Fibroblast of skin of scalp (primary cell): Measurements from ENCODE around the gene PLLP. TPM values are rescaled to one million over a fixed set of nuclear protein-coding genes. Genes with fewer than 3 reads are reported as not detected.

Source experiments
- DNase-seq: peaks from one replicate; pipeline ENCODE4 v3.0.0-alpha.2; 2013
- polyA plus RNA-seq, 2 experiments: library from polyadenylated mRNA; unstranded; fragments of 120-200 nt; gene quantifications; one replicate each; pipeline ENCODE4 v1.2.1, GENCODE V29; 2013; ENCODE audit not compliant: insufficient read length in 2 of 2

Gene PLLP, protein sequence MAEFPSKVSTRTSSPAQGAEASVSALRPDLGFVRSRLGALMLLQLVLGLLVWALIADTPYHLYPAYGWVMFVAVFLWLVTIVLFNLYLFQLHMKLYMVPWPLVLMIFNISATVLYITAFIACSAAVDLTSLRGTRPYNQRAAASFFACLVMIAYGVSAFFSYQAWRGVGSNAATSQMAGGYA
- 3.8 TPM for polyA plus RNA-seq (2013, experiment 1 of 2; ENCODE audit: insufficient read length)
- polyA plus RNA-seq (2013, experiment 2 of 2; ENCODE audit: insufficient read length) = 0.41 TPM

DNA sequence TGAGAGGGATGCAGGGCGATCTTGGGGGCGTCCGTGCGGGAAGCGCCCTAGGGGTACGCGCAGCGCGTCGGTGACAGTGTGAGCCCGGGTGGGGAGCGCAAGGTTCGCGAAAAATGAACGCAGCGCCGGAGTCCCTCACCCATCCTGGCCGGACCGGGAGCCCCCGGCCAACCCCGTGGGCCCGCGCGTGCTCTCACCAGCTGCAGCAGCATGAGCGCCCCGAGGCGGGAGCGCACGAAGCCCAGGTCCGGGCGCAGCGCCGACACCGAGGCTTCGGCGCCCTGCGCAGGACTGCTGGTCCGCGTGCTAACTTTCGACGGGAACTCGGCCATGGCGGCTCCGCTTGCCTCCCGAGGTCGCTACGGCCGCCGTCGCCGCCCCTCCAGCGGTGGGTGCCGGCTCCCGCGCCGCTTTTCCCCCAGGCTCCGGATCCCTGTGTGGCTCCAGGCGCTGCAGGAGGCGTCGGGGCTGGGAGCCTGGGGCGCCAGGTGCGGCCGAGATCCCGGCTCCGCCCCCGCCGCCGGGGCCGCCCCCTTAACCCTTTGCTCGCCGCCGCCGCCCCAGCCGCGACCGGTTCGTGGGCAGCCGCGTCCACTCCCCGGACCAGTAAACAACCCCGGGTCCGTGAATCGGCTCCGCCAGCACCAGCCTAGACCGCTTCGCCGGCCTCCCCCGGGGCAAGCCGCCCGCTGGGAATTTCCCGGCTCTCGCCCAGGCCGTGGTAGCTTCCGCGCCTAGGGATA lies at the start of gene PLLP:
Gene PLLP, minus strand, starts transcription at position 464 of the 743 bp plus-strand sequence. Its CDS starts 132 bp downstream, at position 332.
- DNase-seq = no peak

DNA sequence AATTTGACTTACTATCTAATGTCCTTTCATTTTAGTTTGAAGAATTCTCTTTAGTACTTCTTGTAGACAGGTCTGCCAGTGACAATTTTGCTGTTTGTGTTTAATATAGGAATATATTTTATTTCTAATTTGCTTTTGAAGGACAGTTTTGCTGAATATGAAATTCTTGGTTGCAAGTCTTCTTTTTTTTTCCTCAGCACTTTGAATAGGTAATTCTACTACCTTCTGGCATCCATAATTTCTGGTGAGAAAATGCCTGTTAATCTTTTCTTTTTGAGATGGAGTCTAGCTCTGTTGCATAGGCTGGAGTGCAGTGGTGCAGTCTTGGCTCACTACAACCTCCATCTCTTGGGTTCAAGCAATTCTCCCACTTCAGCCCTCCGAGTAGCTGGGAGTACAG lies 48.9 kb upstream of the PLLP start:
- DNase-seq = no peak

DNA sequence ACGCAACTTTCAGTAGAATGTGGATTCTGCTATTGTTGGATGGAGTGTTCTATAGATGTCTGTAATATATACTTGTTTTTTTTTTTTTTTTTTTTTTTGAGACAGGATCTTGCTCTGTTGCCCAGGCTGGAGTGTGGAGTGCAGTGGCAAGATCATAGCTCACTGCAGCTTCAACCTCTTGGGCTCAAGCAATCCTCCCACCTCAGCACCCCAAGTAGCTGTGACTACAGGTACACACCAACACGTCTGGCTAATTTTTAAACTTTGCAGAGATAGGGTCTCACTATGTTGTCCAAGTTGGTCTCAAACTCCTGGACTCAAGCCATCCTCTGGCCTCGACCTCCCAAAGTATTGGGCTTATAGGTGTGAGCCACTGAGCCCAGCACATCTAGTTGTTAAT lies 46.9 kb upstream of the PLLP start:
- no peak for DNase-seq

DNA sequence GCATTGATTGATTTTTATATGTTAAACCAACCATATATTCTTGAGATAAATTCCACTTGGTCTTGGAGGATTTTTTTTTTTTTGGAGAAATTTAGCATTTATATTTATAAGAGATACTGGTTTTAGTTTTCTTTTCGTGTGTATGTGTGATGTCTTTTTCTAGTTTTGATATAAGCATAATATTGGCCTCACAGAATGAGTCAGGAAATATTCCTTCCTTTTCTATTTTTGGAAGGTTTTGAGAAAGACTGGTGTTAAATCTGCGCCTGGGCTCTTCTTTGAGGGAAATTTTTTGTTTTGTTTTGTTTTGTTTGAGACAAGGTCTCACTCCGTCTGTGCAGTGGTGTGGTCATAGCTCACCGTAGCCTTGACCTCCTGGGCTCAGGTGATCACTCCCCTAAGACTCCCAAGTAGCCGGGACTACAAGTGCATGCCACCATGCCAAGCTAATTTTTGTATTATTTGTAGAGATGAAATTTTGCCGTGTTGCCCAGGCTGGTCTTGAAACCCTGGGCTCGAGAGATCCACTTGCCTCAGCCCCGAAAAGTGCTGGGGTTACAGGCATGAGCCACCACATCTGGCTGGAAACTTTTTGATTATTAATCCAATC lies 45.4 kb upstream of the PLLP start:
- no peak for DNase-seq

DNA sequence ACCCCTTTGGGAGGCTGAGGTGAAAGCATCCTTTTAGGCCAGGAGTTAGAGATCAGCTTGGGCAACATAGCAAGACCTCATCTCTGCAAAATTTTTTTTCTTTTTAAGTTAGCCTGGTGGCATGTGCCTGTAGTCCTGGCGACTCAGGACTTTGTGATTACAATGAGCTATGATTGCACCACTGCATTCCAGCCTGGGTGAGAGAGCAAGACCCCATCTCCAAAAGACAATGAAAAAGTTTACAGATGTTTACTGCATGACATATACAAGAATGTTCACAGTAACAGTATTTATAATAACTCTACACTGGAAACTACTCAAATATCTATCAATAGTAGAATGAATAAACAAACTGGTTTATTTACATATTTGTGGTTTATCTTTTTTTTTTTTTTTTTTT lies 41.0 kb upstream of the PLLP start:
- peak; percentile 36 for DNase-seq

DNA sequence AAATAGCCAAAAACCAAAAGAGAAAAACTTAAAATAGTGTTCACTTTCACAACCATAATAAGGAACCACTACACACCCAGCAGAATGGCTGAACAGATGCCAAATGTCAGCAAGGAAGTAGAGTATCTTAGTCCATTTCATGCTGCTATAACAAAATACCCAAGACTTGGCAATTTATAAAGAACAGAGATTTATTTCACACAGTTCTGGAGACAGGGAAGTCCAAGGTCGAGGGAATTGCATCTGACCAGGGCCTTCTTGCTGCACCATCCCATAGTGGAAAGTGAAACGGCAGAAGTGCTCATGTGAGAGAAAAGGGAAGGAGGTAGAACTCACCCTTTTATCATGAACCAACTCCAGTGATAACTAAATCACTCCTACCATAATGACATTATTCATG lies 40.3 kb upstream of the PLLP start:
- DNase-seq = no peak

DNA sequence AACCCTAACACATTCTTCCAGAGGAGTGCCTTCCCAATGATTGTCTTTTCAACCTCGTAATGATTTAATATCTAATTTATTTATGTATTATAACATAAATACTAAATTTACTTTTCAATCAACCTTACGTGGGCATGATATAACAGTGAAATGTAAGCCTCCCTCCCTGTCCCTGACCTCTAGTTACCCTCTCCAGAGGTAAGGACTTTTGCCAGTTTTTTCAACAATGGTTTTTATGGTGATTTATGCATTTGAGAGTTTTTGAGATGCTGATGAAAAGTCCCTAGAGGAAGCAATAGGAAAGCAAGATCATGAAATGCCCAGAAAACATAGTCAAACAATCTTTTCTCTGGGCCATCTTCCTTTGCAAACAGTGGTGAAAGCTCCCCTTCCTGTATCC lies 35.2 kb upstream of the PLLP start:
- no peak for DNase-seq

DNA sequence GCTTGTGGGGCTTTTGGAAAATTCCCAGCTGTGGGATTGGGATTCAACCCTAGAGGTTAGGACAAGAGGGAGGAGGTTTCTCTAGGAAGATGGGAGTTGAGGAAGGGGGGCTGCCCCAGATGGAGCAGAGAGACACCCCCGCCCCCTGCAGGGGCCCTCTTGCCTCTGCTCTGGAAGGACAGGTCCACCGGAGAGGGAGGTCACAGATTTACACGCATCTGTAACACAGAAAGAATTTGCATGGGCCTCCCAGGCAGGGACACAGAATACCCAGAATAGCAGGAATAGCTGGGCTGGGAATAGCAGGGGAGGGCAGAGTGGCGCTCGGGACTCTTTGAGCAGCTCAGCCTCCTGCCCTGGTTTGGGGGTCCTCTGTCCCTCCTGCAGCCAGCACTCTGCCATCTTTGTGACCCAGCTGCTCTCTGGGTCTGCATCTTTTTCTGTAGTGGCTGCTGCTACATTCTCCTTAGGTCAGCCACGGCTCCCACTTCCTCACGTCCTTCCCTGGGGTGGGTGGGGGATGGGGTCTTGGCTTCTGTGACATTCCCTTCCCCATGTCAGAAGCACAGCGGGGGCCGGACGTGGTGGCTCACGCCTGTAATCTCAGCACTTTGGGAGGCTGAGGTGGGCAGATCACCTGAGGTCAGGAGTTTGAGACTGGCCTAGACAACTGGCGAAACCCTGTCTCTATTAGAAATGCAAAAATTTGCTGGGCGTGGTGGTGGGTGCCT lies 33.9 kb upstream of the PLLP start:
- peak; percentile 89 for DNase-seq

DNA sequence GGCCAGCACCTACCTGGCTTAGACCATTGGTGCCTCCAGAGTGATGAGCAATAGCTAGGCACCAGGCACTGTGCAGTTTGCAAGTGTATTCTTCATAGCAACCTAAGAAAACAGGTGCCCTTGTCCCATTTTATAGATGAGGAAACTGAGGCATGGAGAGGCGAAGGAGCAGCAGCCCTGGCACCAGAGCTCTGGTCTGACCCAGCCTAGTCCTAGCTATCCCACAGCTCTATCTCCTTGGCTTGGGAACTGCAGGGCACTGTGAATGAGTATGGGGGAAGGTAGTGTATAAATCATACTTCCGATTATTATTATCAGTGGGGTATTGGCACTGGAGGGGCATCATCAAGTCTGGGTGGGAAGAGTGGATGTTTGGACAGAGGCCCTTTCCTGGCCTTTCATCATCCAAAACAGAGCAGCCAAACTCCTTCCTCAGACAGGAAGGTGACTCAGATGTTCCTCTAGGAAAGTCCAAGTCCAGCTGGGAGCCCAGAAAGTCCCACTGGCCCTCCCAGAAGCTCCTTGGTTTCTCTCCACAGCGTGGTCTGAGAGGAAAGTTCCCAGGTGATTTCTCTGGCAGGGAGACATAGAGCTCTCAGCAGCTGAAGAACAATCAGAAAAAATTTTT lies 32.0 kb upstream of the PLLP start:
- DNase-seq = peak; percentile 95

DNA sequence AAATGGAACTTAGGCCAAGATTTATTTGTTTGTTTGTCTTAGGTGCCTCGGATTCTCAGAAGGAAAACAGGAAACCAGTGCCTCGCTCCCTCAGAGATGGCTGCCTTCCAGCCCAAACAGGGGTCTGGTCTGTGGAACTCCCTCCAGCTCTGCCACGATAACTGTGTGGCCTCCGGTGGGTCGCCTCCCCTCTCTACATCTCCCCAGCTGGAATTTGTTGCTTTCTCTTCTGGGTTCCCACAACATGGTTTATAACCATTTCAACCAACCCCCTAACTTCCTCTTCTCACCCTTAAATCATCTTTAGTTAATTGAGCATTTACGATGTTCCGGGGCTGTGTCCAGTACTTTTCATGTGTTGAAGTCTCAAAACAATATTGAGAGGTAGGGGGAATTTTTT lies 30.9 kb upstream of the PLLP start:
- no peak for DNase-seq

DNA sequence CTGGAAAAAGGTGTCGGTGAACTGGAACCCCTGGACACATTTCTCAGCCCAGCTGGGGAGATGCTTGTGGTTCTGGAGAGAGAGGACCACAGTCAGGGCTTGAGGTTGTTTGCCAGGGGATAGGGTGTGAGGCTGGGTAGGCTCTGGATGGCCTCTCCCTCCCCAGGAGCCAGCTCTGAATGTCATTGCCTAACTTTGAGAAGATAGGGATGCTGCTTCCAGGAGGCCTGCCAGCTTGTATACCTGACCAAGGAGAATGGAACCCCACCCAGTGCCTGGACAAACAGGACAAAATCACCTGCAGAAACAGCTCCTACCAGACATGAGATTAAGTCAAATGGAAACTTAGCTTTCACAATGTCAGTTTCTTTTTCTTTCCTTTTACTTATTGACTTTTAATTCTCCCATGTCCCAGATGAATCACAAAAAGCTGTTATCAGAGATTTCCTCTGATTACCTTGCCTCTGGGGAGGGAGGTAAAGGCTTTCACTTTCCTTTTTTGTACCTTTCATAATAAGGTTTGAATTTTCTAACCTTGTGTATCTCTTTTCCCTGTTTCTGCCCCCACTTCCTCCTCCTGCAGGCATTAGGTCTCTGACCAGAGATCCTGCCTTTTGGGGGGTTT lies 29.8 kb upstream of the PLLP start:
- DNase-seq = no peak

DNA sequence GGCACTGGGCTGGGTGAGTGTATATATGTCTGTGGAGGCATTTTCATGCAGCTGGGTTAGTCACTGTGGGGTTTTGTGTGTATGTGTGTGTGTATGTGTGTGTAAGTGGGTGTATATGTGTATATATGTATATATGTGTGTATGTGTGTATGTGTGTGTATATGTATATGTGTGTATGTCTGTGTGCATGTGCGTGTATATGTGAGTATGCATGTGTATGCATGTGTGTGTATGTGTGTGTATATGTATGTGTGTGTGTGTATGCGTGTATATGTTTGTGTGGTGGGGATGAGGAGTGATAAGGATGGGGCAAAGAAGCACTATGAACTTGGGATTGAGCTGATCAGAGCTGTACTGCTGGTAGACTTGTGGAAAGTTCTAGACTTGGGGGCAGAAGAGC lies 29.0 kb upstream of the PLLP start:
- DNase-seq = no peak

DNA sequence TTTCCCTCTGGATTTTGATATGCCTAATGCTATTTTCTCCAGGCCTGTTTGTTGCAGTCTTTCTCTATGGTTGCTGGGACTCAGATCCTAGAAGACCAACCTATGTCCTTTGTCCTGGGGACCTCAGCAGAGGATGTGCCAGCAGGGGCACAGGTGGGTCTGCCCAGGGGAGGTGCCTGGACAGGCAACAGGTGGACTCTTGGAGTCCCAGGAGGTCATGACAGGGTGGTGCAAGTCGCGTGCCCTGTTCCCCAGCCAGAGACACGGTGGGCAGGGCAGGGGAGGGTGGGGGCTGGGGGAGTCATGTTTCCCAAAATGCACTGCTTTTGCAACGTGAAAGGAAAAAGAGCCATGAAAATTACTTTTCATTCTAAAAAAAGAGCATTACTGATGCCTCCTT lies 26.3 kb upstream of the PLLP start:
- no peak for DNase-seq

DNA sequence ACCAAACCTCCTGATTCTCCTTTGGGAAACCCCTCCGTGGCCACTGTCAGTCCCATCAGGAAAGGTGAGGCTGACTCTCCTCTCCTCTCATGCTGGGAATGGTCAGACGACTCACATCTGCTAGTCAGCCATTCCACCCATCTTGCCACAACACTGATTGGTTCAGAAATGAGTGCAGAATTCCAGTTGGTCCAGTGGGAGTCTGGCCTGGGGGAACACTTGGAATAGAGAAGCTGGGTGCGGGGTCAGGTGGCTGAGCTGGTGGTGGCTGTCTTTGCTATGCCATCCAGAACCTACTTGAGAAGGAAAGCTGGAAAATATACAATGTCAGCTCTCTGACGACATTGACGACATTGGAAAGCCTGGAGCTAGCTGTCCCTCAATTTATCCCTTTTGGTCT lies 23.6 kb upstream of the PLLP start:
- no peak for DNase-seq

DNA sequence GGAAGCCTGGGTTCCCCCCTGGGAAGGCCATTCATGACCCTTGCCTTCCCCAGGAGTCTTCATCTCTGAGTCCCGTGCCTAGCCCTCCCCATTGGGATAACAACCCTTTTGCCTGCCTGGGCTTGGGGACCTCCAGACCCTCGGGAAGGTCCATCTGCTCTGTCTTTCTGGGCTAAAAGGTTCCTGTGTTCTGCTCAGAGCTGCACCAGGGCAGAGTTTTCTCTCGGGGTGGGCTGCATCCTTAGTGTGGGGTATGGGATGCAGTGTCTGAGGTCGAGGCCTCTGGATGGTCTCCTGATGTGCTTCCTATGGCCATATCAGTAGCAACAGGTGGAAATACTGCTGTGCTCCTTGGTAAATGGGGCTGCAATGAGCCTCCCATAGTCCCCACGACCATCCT lies 22.9 kb upstream of the PLLP start:
- no peak for DNase-seq

DNA sequence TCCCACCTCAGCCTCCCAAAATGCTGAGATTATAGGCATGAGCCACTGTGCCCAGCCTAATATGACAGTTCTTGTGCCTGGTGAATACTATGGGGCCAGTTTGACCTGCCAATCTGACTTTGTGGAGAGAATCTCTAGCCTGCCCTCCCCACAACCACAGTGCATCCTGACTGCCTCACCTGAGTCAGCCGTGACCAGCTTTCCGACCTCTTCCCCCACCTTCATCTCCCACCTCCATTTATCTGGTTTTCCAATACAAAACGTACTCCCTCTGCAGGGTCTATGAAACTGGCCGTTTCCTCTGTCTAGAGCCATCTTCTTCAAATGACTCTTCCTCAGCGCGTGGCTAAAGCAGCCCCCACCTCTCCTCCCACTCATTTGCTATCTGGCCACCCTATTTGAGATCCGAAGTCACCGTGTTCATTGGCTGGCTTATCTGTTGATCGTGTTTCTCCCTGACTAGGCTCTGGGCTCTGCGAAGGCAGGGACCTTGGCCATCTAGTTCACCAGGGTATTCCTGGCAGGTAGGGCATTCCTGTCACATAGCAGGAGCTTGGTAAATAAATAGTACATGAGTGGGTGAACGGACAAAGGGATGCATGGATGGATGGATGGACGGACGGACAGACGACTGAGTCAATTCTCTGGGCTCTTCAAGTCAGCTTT lies 22.3 kb upstream of the PLLP start:
- DNase-seq = no peak

DNA sequence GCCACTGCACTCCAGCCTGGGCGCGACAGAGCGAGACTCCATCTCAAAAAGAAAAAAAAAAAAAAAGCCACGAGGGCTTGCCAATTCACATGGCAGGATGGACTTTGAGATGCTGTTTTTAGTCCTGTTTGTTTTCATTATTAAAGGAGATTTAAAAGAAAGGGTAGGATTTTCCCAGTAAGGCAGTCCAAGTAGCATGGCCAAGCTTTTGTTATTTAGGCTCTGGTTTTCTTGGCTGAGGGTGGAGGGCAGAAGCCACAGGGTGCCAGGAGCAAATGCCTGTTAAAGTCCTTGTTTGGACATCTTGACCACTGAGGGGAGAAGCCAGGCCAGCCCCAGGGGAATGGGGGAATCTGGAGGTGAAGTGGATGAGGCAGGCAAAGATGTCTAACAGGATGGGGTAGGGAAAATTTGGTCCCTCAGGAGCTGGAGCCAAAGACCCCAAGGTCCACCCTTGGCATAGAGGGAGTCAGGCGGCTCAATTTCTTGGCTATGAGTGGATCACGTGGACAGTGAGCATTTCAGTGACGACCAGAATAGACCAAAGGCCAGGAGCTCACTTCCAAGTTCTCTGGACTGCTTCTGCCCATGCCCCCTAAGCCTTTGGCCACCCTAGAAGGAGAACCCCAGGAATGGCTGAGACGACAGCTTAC lies 20.8 kb upstream of the PLLP start:
- DNase-seq = no peak

DNA sequence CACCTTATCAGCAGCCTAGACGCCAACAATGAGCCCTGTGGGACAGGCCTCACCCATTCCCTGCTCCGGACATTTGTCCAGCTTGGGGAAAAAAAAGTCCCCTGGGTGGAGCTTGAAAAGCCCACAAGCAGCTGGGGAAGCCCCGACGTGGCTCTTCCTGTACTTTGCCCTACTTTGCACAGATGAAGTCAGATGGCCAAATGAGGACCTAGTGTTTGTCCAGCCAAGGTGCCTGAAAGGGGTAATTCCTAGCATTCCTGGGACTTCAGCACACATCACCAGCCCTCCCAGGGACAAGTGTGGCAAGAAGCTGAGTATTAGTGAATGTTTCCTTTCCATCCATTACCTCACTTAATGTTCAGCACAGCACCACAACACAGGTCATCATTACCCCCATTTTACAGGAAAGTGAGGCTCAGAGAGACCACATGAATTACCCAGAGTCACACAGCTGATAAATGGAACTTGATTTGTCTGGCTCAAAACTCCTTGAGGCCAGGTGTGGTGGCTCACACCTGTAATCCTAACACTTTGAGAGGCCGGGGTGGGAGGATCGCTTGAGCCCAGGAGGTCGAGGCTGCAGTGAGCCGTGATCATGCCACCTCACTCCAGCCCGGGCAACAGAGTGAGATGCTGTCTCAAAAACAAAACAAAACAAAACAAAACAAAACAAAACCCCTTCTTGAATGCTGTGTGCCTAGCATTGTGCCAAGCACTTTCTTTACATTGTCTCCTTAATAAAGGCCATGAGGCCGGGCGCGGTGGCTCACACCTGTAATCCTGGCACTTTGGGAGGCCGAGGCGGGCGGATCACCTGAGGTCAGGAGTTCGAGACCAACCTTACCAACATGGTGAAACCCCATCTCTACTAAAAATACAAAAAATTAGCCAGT lies 19.9 kb upstream of the PLLP start:
- peak; percentile 61 for DNase-seq

DNA sequence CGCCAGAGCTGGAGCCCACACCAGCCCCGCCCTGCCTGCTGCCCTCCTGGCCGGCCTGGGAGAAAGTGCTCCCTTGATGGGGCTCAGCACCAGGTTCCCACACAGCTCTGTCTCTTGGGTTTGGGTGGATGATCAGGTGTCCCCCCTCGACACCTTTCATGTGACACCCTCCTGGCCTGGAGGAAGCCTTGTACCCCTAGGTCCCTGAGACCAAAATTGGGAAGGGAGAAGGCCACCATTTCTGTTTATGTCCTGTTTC lies 19.4 kb upstream of the PLLP start:
- no peak for DNase-seq
